Stimulated activated CD4-positive, alpha-beta T cell treated with anti-CD3 and anti-CD28 coated beads, Interleukin-2, amount 100 ng/mL, for 48 hours (primary cell): ENCODE measurements around the gene FILIP1L.

ENCODE experiments used
- DNase-seq, 2 donors: peaks; one replicate each; pipeline ENCODE4 v3.0.0-alpha.2; 2020

Gene FILIP1L

DNA sequence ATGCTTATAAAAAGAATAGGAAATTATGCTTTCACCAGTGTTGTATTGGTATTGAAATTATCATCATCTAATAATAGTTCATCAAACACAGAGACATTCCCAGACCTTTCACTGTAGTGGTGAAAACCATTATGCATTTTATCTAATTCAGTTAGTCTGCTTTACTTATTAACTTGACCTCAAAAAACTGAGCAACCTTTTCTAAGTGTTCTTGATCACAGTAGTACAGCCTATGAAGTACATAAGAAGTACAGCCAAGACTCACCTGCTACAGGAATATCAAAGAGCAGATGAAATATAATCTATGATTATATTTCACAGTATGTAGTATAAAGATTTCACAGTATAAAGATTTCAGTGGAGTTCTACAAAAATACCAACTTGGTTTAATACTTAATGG, 75.2 kb downstream of the FILIP1L start:
- DNase-seq: no peak

DNA sequence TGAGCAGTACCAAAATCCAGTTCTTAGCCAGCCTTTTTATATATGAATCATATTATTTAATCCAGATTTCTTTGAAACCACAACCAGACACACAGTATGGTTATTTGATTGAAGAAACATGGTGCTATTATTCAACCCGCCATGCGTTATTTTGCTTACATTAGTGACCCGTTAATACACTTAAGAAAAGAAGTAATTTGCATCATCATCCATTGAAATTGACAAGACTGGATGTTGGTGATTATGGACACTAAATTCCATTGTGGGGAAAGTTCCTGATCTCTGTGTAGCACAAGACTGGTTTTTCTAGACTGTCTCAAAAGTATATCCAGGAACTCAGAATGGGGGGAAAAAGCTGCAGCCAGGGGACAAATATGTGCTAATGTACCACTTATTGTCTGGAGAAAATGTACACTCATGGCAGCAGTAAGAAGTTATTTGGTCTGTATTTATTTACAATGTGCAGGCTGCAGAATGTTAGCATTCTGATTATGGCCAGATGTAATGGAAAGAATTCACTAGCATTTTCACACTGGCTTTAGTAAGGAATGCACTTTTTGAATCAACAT, 80.3 kb downstream of the FILIP1L start:
- no peak for DNase-seq

DNA sequence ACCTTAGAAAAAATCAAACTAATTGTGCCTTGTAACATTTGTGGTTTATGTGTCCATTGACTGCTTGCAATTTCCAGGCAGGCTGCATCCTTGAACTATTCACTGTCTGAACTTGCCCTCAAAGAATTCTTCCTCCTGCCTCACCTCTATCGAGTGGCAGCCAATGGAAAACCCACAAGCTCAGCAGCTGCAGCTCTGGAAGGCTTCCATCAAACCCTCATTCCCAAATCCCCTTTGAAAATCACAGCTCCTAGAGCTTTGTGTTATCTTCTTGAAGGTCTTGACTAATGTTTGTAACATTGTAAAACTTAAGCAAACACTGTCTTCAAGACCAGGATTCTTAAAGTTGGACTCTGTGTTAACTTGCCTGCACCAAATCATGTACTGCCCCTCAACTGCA, 81.1 kb downstream of the FILIP1L start:
- DNase-seq: no peak

DNA sequence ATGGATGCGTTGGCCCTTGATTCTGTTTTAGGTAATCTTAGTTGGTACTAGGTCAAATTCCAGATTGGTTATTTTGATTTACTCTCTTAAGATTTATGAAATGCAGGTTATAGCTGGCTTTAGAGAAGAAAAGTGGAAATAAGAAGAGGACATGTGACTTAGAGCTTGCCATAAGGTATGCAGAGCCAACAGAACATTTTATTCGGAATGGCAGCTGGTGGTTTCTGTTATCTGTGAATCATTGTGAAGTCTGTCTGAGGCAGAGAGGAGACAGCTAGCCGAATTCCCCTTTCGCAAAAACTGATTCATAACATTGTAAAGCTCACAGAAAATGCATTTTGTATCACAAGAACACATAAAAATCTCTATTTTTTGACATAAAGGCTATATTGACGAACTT, 82.1 kb downstream of the FILIP1L start:
- DNase-seq: no peak

DNA sequence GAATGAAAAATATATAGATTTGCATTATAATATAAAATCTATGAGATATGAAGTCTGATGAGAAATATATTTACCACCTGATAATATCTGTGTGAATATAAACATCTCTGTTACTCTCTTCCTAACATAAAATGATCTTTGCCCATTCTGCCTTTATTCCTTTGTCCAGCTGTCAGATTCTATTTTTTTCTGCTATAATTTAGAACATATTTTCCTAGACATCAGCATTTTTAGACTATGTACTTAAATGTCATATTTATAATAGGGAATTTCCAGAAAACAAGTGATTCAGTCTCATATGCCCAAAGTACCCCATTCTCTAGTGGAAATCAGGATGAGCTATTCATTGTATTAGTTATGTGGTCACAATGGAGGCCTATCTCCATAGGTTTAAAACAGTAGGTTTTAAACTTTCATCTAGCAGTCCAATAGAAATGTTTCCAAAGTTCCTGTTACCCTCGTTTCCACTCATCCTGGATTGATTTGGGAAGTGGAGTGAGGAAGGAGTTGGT, 83.3 kb downstream of the FILIP1L start:
- no peak for DNase-seq

DNA sequence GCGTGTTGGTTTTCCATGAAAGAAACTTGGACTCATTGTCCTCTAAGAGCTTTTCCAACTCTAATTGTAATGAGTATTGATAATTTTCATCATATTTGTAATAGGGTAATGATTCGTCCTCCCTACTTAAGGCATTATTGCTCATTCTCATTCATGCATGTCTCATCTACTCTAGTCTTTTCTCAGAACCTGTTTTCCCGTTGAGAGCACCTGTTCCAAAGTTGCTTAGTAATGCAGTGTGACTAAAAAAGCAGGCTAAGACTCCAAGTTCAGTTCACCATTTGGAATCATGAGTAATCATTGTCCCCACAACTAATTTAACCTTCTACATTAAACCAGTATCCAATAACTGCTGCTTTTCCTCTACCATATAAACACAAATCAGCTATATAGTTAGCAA, 84.0 kb downstream of the FILIP1L start:
- no peak for DNase-seq

GRCh38 chr3:100029689-100030088, 84.6 kb downstream of the FILIP1L start:
- no peak for DNase-seq

- DNase-seq: no peak
Observed at GRCh38 chr3:100029052-100029451, 85.2 kb downstream of the FILIP1L start.

- no peak for DNase-seq
Observed at GRCh38 chr3:100027321-100027720, 87.0 kb downstream of the FILIP1L start.

GRCh38 chr3:100024520-100025303, 89.6 kb downstream of the FILIP1L start:
- DNase-seq: no peak

DNA sequence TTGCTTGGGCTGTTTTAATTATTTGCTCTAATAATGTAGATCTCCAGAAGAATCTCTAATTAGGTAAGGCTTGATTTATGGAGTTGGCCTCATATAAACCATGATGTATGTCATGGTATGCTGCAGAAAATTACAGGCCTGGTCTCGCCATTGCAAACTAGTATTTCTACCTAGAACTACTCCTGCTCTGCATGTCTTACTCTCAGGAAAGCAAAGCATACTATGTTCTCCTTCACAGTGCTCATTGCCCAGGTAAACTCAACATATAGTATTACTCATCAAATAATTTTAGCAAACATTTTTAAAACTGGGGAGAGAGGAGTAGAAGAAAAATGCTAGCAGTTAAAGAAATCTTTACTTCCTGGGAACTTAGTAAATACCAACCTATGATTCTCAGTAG, 90.7 kb downstream of the FILIP1L start:
- no peak for DNase-seq

GRCh38 chr3:100023150-100023549, 91.2 kb downstream of the FILIP1L start:
- no peak for DNase-seq

- DNase-seq: no peak
Observed at GRCh38 chr3:100022506-100022905, 91.8 kb downstream of the FILIP1L start.

- no peak for DNase-seq
Observed at GRCh38 chr3:100020876-100021644, 93.2 kb downstream of the FILIP1L start.

- DNase-seq: no peak
Observed at GRCh38 chr3:100019719-100020118, 94.6 kb downstream of the FILIP1L start.

DNA sequence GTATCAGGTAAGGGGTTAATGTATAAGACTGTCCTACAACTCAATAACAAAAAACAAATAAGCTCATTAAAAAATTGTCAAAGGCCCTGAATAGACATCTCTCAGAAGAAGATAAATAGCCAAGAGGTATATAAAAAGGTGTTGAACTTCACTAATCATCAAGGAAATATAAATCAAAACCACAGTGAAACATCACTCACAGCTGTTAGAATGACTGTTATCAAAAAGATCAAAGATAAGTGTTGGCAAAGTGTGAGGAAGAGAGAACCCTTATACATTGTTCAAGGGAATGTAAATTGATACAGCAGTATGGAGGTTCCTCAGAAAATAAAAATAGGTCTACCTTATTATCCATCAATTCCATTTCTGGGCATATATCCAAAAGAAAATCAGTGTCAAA, 95.5 kb downstream of the FILIP1L start:
- no peak for DNase-seq

DNA sequence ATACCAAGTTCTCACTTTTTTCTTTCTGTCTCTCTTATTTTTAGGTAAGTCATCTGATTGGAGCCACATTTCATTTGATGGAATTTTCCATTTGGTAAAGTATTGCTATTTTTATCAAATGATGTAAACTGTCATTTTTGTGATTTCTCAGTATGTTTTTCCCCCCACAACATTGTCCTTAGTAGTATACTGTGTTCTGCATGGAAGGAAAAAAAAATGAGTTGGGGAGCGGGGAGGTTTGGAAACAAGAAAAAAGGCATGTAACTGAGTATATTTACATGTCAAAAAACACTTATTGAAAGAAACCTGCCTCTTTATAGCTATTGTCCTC, 104.2 kb downstream of the FILIP1L start:
- no peak for DNase-seq

DNA sequence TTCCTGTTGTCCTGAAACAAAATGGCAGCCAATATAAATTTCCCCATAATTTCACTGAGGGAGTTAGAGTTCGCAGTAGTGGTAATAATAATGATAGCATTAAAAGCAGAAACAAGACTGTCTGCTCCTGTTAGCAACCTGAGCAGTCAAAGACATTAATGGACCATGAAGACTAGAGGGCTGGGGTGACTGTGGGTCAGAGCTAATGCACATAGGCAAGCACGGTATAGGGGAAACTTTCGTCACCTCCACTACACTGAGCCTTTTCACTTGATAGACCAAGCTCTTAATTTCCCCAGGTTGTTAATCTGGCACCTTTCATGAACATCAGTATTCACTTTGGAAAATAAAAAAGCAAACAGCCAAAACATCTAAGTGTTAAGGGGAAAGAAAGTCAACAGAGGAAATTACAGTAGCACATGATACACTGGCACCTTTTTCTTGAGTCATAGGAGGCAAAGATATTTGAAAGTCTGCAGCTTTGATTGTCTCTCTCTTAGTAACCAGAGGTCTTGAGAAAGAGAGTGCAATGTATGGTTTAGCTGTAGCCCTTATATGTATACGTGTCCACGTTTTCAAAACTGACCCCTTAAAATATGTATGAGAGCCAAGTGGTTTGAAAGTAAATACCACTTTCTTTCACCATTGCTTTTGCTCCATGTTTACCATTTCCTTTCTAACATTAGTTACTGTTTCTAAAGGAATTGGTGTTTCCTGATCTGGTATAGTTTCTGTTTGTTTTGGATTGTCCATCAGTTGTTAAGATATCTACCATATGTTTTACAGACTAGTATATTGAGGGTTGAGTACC, 104.8 kb downstream of the FILIP1L start:
- no peak for DNase-seq

- DNase-seq: no peak
Observed at GRCh38 chr3:100008081-100008698, 106.1 kb downstream of the FILIP1L start.

- DNase-seq: no peak
Observed at GRCh38 chr3:100007313-100007712, 107.0 kb downstream of the FILIP1L start.

GRCh38 chr3:100006570-100007271, 107.6 kb downstream of the FILIP1L start:
- no peak for DNase-seq
